OCI-LY7 (cell line): ENCODE results near the gene NAALADL2.

Source experiments
- EZH2phosphoT487 ChIP-seq: fragments of 200-600 bp; sonication (generic); IDR thresholded peaks from 2 replicates; pipeline ENCODE4 v1.6.1; 2018; ENCODE audit warnings: low read depth, borderline replicate concordance, mild to moderate bottlenecking, mixed run types, antibody characterized with exemption, low read length, moderate library complexity, mixed read lengths
- TF ChIP-seq, protein P1 (sequence below): fragments of 200-600 bp; sonication (generic); conservative IDR thresholded peaks from 2 replicates; pipeline ENCODE4 v1.5.1; 2014; ENCODE audit warnings: mild to moderate bottlenecking, antibody characterized with exemption, low read length, moderate library complexity, mixed read lengths

DNA sequence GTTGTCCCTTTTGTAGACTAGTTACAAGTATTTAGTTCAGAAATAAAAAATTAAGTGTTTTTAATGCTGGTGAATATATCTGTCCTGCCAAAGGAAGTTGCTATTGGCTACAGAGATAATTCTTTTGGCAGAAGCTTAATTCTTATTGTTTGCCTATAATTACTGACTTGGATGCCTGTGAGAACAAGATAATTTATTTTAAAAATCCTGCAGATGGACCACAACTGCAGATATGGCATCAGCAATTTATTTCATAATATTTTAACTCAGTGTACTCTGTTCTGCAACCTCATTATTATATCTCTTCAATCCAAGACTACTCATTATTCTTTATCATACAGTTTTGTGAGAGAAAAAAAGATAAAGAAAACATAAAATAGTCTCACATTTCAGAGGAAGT is 789.8 kb downstream of the NAALADL2 start:
- TF ChIP-seq EZH2phosphoT487: no peak
- TF ChIP-seq, protein P1, sequence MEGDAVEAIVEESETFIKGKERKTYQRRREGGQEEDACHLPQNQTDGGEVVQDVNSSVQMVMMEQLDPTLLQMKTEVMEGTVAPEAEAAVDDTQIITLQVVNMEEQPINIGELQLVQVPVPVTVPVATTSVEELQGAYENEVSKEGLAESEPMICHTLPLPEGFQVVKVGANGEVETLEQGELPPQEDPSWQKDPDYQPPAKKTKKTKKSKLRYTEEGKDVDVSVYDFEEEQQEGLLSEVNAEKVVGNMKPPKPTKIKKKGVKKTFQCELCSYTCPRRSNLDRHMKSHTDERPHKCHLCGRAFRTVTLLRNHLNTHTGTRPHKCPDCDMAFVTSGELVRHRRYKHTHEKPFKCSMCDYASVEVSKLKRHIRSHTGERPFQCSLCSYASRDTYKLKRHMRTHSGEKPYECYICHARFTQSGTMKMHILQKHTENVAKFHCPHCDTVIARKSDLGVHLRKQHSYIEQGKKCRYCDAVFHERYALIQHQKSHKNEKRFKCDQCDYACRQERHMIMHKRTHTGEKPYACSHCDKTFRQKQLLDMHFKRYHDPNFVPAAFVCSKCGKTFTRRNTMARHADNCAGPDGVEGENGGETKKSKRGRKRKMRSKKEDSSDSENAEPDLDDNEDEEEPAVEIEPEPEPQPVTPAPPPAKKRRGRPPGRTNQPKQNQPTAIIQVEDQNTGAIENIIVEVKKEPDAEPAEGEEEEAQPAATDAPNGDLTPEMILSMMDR: no peak
